Measurements from ENCODE around the gene SHC3.

DNA sequence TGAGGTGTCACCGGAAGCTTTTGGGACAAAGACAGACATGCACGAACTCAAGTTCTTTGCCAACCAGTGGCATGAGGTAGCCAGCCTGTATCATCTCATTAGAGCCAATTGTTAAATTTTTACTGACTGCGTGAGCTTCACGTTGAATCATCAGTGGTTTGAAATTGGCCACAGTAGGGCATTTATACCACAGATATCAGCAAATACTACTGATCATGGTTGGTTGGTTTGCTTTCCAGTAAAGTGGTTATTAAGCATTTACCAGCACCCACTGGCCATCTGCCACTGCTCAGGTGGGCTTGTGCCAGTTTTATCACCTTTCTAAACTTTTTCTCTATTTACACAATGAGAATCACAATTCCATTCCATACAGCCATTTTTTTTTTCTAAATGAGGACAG, 28.4 kb upstream of the SHC3 start:
- TF ChIP-seq POLR2A (IDR thresholded peaks at IDR 0.05; ENCODE audit: low read length) (no peak), GATA1 (IDR thresholded peaks at IDR 0.05; ENCODE audit: low read depth, low read length) (no peak)

Measured in erythroblast (primary cell).